Thoracic aorta (tissue), 2 donors: ENCODE results near the gene NEK4. TPM values are rescaled to one million over a fixed set of nuclear protein-coding genes. Genes with fewer than 3 reads are reported as not detected.

ENCODE experiments used
- ATAC-seq: fragments of 150-250 bp; one replicate; pipeline ENCODE4 v1.8.0; 2017; ENCODE audit warnings: low read depth; ENCODE audit not compliant: insufficient number of reproducible peaks, low FRiP score
- DNase-seq: peaks from one replicate; pipeline ENCODE4 v3.0.0-alpha.2; 2020; ENCODE audit warnings: low spot score
- H3K27ac ChIP-seq, 2 donors: fragments of 200-600 bp; sonication (generic); 1 replicate in 1 of 2; 2 replicates in 1 of 2; pipeline ENCODE4 v1.5.1; 2016; ENCODE audit warnings: mild to moderate bottlenecking in 2 of 2, moderate library complexity in 2 of 2
- H3K27me3 ChIP-seq: fragments of 200-600 bp; sonication (generic); replicated peaks from 2 replicates; pipeline ENCODE4 v1.6.0; 2016; ENCODE audit warnings: mild to moderate bottlenecking; ENCODE audit not compliant: insufficient read depth
- H3K36me3 ChIP-seq: fragments of 200-600 bp; sonication (generic); one replicate; pipeline ENCODE4 v1.5.1; 2016
- H3K4me1 ChIP-seq, 2 donors: fragments of 200-600 bp; sonication (generic); 1 replicate in 1 of 2; 2 replicates in 1 of 2; pipeline versions ENCODE4 v1.5.1 to v1.6.0; 2016; ENCODE audit warnings: low read depth in 2 of 2, mild to moderate bottlenecking in 1 of 2; ENCODE audit not compliant: control insufficient read depth in 1 of 2
- H3K4me3 ChIP-seq: fragments of 200-600 bp; sonication (generic); 2 replicates; pipeline ENCODE4 v1.5.1; 2016; ENCODE audit warnings: mild to moderate bottlenecking
- H3K9me3 ChIP-seq: fragments of 200-600 bp; sonication (generic); 2 replicates; pipeline ENCODE4 v1.5.1; 2016
- total RNA-seq, 2 donors: library from RNA; depleted of rRNA; stranded (reverse); fragments of >200 nt; gene quantifications; one replicate each; pipeline versions ENCODE4 v1.1.0 to v1.2.3, GENCODE V29; 2016
- TF ChIP-seq, protein P1 (sequence below): fragments of 200-600 bp; sonication (generic); IDR thresholded peaks from one replicate; pipeline ENCODE4 v1.5.1; 2019; ENCODE audit warnings: antibody characterized with exemption

Gene NEK4
- total RNA-seq, 2 donors from 2014 or later, result 17.5 to 24.4 TPM

DNA sequence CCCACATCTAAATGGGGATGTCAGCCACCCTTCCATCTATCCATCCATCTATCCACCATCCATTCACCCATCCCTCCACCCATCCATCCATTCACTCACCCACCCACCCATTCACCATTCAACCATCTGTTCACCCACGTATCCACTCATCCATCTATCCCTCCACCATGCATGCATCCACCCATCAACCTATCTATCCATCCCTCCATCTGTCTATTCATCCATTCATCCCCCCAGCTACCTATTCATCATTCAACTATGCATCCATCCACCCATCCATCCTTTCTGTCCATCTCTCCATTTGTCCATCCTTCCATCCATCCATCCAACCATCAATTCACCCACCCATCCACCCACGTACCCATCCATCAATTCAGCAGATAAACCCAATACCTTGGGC, 38.4 kb upstream of the NEK4 start:
- TF ChIP-seq, protein P1, sequence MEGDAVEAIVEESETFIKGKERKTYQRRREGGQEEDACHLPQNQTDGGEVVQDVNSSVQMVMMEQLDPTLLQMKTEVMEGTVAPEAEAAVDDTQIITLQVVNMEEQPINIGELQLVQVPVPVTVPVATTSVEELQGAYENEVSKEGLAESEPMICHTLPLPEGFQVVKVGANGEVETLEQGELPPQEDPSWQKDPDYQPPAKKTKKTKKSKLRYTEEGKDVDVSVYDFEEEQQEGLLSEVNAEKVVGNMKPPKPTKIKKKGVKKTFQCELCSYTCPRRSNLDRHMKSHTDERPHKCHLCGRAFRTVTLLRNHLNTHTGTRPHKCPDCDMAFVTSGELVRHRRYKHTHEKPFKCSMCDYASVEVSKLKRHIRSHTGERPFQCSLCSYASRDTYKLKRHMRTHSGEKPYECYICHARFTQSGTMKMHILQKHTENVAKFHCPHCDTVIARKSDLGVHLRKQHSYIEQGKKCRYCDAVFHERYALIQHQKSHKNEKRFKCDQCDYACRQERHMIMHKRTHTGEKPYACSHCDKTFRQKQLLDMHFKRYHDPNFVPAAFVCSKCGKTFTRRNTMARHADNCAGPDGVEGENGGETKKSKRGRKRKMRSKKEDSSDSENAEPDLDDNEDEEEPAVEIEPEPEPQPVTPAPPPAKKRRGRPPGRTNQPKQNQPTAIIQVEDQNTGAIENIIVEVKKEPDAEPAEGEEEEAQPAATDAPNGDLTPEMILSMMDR, result no peak
- ATAC-seq, result no peak
- no peaks in the 10 kb centered on the region for H3K27me3 ChIP-seq

DNA sequence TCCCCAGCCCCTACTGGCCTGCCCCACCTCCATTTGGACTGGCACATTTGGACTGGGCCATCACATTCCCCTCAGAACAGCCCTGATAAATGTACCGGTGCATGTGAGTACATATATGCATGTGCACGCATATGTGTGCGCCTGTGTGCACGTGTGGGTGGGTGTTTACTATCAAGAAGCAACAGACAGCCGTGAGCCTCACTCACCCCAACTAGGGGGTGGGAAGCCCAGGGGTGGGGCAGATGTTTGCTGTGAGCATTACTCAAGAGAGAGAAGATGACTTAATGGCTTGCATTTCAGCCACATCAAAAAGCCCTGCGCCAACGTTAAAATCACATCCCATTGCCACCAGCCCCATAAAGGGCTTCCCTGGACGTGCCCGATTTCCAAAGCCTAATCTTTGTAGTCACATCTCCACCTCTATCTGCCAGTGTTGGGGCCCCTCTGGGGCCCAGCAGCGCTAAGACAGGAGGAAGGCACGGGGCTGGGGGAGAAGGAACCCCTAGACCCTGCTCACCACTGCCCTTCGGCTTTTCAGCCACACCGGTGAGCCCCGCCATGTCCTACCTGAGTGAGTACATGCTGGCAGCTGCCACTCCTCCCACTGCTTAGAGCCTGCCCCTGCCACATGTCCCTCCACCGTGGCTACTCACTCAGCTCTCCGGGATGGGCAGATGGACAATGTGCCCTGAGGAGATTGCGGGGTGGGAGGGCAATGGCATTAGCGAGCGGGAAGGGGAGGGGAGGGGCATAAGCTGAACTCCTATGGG, 34.7 kb upstream of the NEK4 start:
- no peaks in the 10 kb centered on the region for H3K36me3 ChIP-seq

More for the DNA sequence above, 38.4 kb upstream of the NEK4 start:
- Histone ChIP-seq H3K4me3 (no peak overlapping the region), H3K27ac (no peak overlapping the region), H3K36me3 (no peaks in the 10 kb centered on the region), H3K9me3 (no peaks in the 10 kb centered on the region), H3K4me1 (no peaks in the 10 kb centered on the region)
- DNase-seq, result no peak

DNA sequence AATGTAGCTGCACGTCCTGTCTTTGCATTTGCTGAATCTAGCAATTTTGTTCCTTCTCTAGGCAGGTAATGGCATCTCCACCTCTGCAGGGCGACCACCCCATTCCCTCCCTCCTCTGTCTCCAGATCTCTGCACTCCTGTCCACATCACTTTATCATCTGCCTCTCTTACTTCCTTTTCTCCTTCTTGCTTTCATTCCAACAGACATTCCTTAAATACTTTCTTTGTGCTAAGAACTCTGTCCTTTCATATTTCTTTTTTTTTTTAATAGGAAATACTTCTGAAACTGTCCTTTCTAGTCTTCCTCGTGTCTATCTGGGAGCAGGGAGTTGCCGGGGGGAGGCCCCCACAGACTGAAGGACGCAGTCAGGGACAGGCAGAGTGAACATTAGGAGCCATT, 31.1 kb upstream of the NEK4 start:
- no peak overlapping the region for H3K4me3 ChIP-seq
- H3K4me1 ChIP-seq, result peaks cover 0 to 9% of the 10 kb centered on the region in 2 donors
- no peaks in the 10 kb centered on the region for H3K27me3 ChIP-seq
- no peak overlapping the region for H3K27ac ChIP-seq
- no peak for DNase-seq
- ATAC-seq, result no peak
- no peaks in the 10 kb centered on the region for H3K9me3 ChIP-seq
- TF ChIP-seq, protein P1, result no peak
- H3K36me3 ChIP-seq, result no peaks in the 10 kb centered on the region

More for the DNA sequence above, 34.7 kb upstream of the NEK4 start:
- H3K4me1 ChIP-seq, result no peaks in the 10 kb centered on the region
- TF ChIP-seq, protein P1, result no peak
- ATAC-seq, result no peak
- no peak for DNase-seq
- no peaks in the 10 kb centered on the region for H3K9me3 ChIP-seq
- no peaks in the 10 kb centered on the region for H3K27me3 ChIP-seq
- no peak overlapping the region for H3K27ac ChIP-seq
- no peak overlapping the region for H3K4me3 ChIP-seq

DNA sequence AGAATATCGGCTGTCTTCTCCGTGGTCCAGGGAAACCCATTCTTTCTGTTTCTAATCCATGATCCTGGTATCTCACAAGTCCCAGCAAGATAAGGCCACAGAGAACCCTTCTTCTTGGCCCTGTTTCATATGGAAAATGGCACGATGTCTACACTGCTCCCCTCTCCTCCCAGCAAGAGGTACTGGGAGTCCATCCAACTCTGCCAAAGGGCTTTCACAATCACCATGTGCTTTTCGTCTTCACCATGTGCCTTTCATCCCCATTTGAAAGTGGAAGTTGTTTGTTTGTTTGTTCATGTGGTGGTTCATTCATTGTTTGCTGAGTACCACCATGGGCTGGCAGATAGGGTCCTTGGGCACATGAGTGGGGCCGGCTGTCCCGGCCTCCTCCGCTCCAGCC, 29.3 kb upstream of the NEK4 start:
- H3K27me3 ChIP-seq, result no peaks in the 10 kb centered on the region
- DNase-seq, result no peak
- ATAC-seq, result no peak
- H3K36me3 ChIP-seq, result no peaks in the 10 kb centered on the region
- peaks cover 0 to 9% of the 10 kb centered on the region in 2 donors for H3K4me1 ChIP-seq
- no peak overlapping the region for H3K4me3 ChIP-seq
- no peaks in the 10 kb centered on the region for H3K9me3 ChIP-seq
- TF ChIP-seq, protein P1, result no peak
- H3K27ac ChIP-seq, result no peak overlapping the region

DNA sequence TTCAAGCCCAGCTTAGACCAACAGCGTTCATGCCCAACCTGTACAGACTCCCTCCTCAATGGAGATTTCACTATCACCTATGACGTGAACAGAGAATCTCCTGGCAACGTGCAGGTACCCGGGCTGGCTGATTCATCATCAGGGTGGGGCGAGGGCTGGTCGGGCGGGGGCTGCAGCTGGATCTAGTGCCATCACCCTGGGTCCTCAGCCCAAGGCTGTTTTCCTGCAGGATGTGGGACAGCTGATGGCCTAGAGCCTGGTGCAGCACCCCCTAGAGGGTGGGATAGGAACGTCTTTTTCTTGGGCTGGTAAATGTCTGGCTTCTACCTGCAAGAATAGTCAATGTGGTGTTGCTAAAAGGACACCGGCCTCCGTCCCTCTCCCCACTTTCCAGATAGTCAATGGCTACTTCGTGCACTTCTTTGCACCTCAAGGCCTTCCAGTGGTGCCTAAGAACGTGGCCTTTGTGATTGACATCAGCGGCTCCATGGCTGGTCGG, 28.3 kb upstream of the NEK4 start:
- ATAC-seq (no peak), DNase-seq (no peak)
- peaks cover 0 to 9% of the 10 kb centered on the region in 2 donors for H3K4me1 ChIP-seq
- H3K27me3 ChIP-seq, result no peaks in the 10 kb centered on the region
- H3K9me3 ChIP-seq, result no peaks in the 10 kb centered on the region
- TF ChIP-seq, protein P1, result peak; percentile 21
- H3K27ac ChIP-seq, result no peak overlapping the region
- H3K36me3 ChIP-seq, result no peaks in the 10 kb centered on the region
- no peak overlapping the region for H3K4me3 ChIP-seq
